ENCODE data around the gene SIRT3. TPM values are rescaled to one million over a fixed set of nuclear protein-coding genes. Genes with fewer than 3 reads are reported as not detected.

Gene SIRT3
- total RNA-seq, 1 donor from 2014 or later = 22.4 TPM

GRCh38 chr11:259413-259812 is 23.3 kb upstream of the SIRT3 start:
- no peaks in the 10 kb centered on the region for H3F3A ChIP-seq (ENCODE audit: low read depth)
- no peak overlapping the region for H3K4me2 ChIP-seq
- no peak for DNase-seq (ENCODE audit: low spot score)
- no peak overlapping the region for H3K27ac ChIP-seq
- Mint-ChIP-seq H3K27me3 (ENCODE audit: insufficient read depth, low read depth) (peaks cover 12% of the 10 kb centered on the region), H3K36me3 (no peaks in the 10 kb centered on the region), H3K27ac (no peak overlapping the region), H3K9me3 (peaks cover 9% of the 10 kb centered on the region), H3K4me1 (no peaks in the 10 kb centered on the region), H3K4me3 (no peak overlapping the region)
- H3K36me3 ChIP-seq = no peaks in the 10 kb centered on the region
- H3K9ac ChIP-seq = no peak overlapping the region
- no peaks in the 10 kb centered on the region for H3K9me3 ChIP-seq (ENCODE audit: low read depth)
- H2AFZ ChIP-seq (replicated peaks) = no peak overlapping the region
- TF ChIP-seq CTCF (IDR thresholded peaks at IDR 0.05) (no peak), EZH2 (IDR thresholded peaks at IDR 0.05) (no peak), EZH2phosphoT487 (IDR thresholded peaks at IDR 0.05) (no peak)
- H3K27me3 ChIP-seq = no peaks in the 10 kb centered on the region
- no peaks in the 10 kb centered on the region for H3K4me1 ChIP-seq
- H3K4me3 ChIP-seq = no peak overlapping the region
- H3K79me2 ChIP-seq (ENCODE audit: low read depth) = no peaks in the 10 kb centered on the region
- H4K20me1 ChIP-seq (ENCODE audit: low read depth) = no peaks in the 10 kb centered on the region

DNA sequence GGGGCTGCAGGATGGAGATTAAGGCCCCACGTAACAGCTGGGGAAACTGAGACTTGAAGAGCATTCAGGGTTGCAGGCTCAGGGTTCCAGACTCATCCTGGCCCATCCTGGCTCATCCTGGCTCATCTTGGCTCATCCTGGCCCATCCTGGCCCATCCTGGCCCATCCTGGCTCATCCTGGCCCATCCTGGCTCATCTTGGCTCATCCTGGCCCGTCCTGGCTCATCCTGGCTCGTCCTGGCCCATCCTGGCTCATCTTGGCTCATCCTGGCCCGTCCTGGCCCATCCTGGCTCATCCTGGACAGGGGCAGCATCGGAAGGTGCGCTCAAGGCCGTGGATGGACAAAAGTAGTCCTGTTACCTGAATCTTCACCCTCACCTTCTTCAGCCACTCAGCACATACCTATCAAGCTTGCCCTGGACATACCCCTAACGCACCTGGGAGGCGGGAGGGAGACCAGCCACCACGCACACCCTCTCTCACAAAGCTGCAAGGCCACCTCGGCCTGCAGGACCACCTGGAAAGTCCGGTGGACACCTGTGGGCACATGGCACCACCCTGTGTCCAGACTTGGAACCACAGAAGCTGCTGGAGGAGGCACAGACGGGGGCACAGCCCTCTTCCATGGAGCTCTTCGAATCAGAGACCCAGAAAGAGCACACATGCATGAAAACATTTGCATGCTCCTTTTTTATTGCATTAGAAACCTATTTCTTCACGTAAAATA is 21.8 kb upstream of the SIRT3 start:
- no peak overlapping the region for H3K27ac Mint-ChIP-seq
- Histone ChIP-seq H3K9ac (no peak overlapping the region), H4K20me1 (ENCODE audit: low read depth) (no peaks in the 10 kb centered on the region), H3K4me1 (no peaks in the 10 kb centered on the region), H3K27me3 (no peaks in the 10 kb centered on the region), H3F3A (ENCODE audit: low read depth) (no peaks in the 10 kb centered on the region), H3K79me2 (ENCODE audit: low read depth) (no peaks in the 10 kb centered on the region), H3K27ac (no peak overlapping the region), H3K4me2 (no peak overlapping the region), H3K9me3 (ENCODE audit: low read depth) (no peaks in the 10 kb centered on the region), H3K36me3 (no peaks in the 10 kb centered on the region), H3K4me3 (no peak overlapping the region), H2AFZ (replicated peaks) (no peak overlapping the region)
- no peak for DNase-seq (ENCODE audit: low spot score)
- no peaks in the 10 kb centered on the region for H3K4me1 Mint-ChIP-seq
- TF ChIP-seq EZH2 (IDR thresholded peaks at IDR 0.05) = no peak
- no peak for TF ChIP-seq CTCF (IDR thresholded peaks at IDR 0.05)
- no peak for TF ChIP-seq EZH2phosphoT487 (IDR thresholded peaks at IDR 0.05)
- peaks cover 9% of the 10 kb centered on the region for H3K9me3 Mint-ChIP-seq
- no peak overlapping the region for H3K4me3 Mint-ChIP-seq
- H3K27me3 Mint-ChIP-seq (ENCODE audit: insufficient read depth, low read depth) = peaks cover 12% of the 10 kb centered on the region
- H3K36me3 Mint-ChIP-seq = peaks cover 8% of the 10 kb centered on the region

DNA sequence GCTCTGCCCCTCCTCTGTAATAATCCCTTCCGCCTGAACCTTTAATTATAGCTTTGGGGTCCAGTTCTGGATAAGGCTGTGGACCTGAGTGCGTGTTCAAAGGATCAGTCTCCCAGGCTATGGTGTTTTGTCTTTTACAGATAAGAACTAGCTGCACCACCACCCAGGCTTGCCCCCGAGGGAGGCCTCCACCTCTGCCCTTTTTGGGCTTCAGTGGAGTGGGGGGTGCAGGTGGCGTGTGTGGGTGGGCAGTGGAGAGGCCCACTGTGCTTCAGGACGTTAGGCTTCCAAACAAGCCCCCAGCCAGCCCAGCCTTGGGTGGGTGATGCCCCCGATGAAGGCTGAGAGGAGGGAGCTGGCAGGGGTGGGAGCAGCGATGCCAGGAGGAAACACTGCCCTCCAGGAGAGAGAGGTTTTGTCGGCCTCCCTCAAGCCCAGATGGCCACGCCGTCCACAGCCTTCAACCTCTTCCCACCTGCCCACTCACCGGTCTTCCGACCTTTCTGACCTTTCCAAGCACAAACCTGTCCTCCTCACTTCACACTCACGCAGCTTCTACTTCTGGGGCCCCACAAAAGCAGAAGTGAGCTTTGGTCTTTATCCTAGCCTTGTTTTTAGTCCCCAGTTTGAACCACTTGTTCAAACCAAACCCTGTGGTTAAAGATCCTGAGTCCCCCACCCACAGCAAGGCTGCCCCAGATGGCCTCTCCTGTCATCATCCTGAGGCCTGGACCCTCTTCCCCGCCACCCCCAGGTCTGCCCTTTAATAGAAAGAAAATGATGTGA is 21.0 kb upstream of the SIRT3 start:
- Histone ChIP-seq H3K27ac (no peak overlapping the region), H4K20me1 (ENCODE audit: low read depth) (no peaks in the 10 kb centered on the region), H2AFZ (replicated peaks) (no peak overlapping the region), H3K4me3 (no peak overlapping the region), H3K36me3 (no peaks in the 10 kb centered on the region), H3K9ac (no peak overlapping the region), H3K4me2 (no peak overlapping the region), H3K4me1 (no peaks in the 10 kb centered on the region), H3K79me2 (ENCODE audit: low read depth) (no peaks in the 10 kb centered on the region), H3F3A (ENCODE audit: low read depth) (no peaks in the 10 kb centered on the region), H3K27me3 (no peaks in the 10 kb centered on the region), H3K9me3 (ENCODE audit: low read depth) (no peaks in the 10 kb centered on the region)
- H3K9me3 Mint-ChIP-seq = peaks cover 8% of the 10 kb centered on the region
- no peaks in the 10 kb centered on the region for H3K4me1 Mint-ChIP-seq
- no peak overlapping the region for H3K27ac Mint-ChIP-seq
- no peak overlapping the region for H3K4me3 Mint-ChIP-seq
- no peak for TF ChIP-seq CTCF (IDR thresholded peaks at IDR 0.05)
- no peak for TF ChIP-seq EZH2 (IDR thresholded peaks at IDR 0.05)
- TF ChIP-seq EZH2phosphoT487 (IDR thresholded peaks at IDR 0.05) = no peak
- no peak for DNase-seq (ENCODE audit: low spot score)
- H3K27me3 Mint-ChIP-seq (ENCODE audit: insufficient read depth, low read depth) = peaks cover 12% of the 10 kb centered on the region
- H3K36me3 Mint-ChIP-seq = peaks cover 16% of the 10 kb centered on the region

All from neural progenitor cell (in vitro differentiated cells).